HCT116 (cell line): ENCODE results near the gene FRMD4B. TPM values are rescaled to one million over a fixed set of nuclear protein-coding genes. Genes with fewer than 3 reads are reported as not detected.

Experiments used
- ATAC-seq: fragments of 200-7000 bp; cut with Tn5 transposase; 2 replicates; pipeline ENCODE4 v1.9.1; 2020; ENCODE audit warnings: mild to moderate bottlenecking, moderate library complexity
- BruUV-seq: library from RNA; stranded (reverse); fragments of 400-500 nt; replicated peaks from 2 replicates; lab custom pipeline; 2021; lab: Mats Ljungman, UMichigan
- CTCF ChIA-PET: fragments of 300-600 bp; sonication (Branson Sonifier 250); formaldehyde crosslinking; loops from one replicate; lab custom pipeline; 2021; ENCODE audit warnings: antibody characterized with exemption; lab: Charles Lee
- POLR2A ChIA-PET: fragments of 300-600, 350-600 bp; sonication (Branson Sonifier 250); formaldehyde crosslinking; loops from one replicate; lab custom pipeline; 2021; ENCODE audit warnings: antibody characterized with exemption; lab: Charles Lee
- RAD21 ChIA-PET, 2 experiments: fragments of 300-600 bp; sonication (Branson Sonifier 250); formaldehyde crosslinking; loops; one replicate each; lab custom pipeline; 2023; ENCODE audit warnings: low total read pairs in 2 of 2; ENCODE audit not compliant: uncharacterized antibody in 2 of 2, unreplicated experiment in 2 of 2, low non-redundant PET in 1 of 2; lab: Charles Lee
- DNase-seq: peaks from one replicate; pipeline ENCODE4 v3.0.0-alpha.2; 2010; ENCODE audit warnings: low read depth, low spot score
- H2AFZ ChIP-seq: fragments of 200-600 bp; shearing (Covaris generic), sonication (generic); 2 replicates; pipeline ENCODE4 v1.6.1; 2017; ENCODE audit warnings: low read depth, mixed run types, mixed read lengths, antibody characterized with exemption, low read length; ENCODE audit not compliant: poor library complexity, severe bottlenecking
- H3K27ac ChIP-seq: 2 replicates; pipeline ENCODE4 v1.5.1; 2012; ENCODE audit warnings: low read depth, low read length
- H3K27me3 ChIP-seq: fragments of 200-600 bp; sonication (generic); 2 replicates; pipeline ENCODE4 v1.6.1; 2016; ENCODE audit warnings: mixed run types, low read length, mixed read lengths; ENCODE audit not compliant: insufficient read depth
- H3K36me3 ChIP-seq, 2 experiments: fragments of 200-500 bp in 1 of 2; fragments of 200-600 bp in 1 of 2; sonication (Bioruptor generic) in 1 of 2; sonication (generic) in 1 of 2; 2 replicates each; pipeline versions ENCODE4 v1.5.1 to v1.6.1; 2014 to 2016; ENCODE audit warnings: low read length in 2 of 2, inconsistent platforms in 1 of 2, mixed read lengths in 1 of 2, mixed run types in 1 of 2; ENCODE audit not compliant: insufficient read depth in 2 of 2, control insufficient read depth in 1 of 2
- H3K4me1 ChIP-seq, 2 experiments: fragments of 200-600 bp in 1 of 2; sonication (generic) in 1 of 2; 2 replicates each; pipeline versions ENCODE4 v1.5.1 to v1.6.1; 2012 to 2017; ENCODE audit warnings: low read length in 2 of 2, inconsistent platforms in 1 of 2, mild to moderate bottlenecking in 1 of 2, mixed read lengths in 1 of 2, mixed run types in 1 of 2, moderate library complexity in 1 of 2; ENCODE audit not compliant: insufficient read depth in 2 of 2, control insufficient read depth in 1 of 2
- H3K4me2 ChIP-seq: fragments of 200-600 bp; sonication (generic); 2 replicates; pipeline ENCODE4 v1.6.1; 2017; ENCODE audit warnings: mixed run types, low read length, mixed read lengths
- H3K4me3 ChIP-seq, 2 experiments: fragments of 200-600 bp in 1 of 2; sonication (generic) in 1 of 2; replicated peaks in 1 of 2; 2 replicates each; pipeline ENCODE4 v1.5.1; 2011 to 2016; ENCODE audit warnings: low read length in 2 of 2, control low read depth in 1 of 2, low read depth in 1 of 2, mild to moderate bottlenecking in 1 of 2, mixed read lengths in 1 of 2, mixed run types in 1 of 2
- H3K79me2 ChIP-seq: fragments of 200-600 bp; sonication (generic); 2 replicates; pipeline ENCODE4 v1.6.1; 2017; ENCODE audit warnings: mild to moderate bottlenecking, mixed run types, low read length, moderate library complexity, mixed read lengths; ENCODE audit not compliant: insufficient read depth
- H3K9ac ChIP-seq: fragments of 200-600 bp; sonication (generic); 2 replicates; pipeline ENCODE4 v1.6.1; 2016; ENCODE audit warnings: low read length, mixed read lengths
- H3K9me2 ChIP-seq: fragments of 200-600 bp; sonication (generic), shearing (Covaris generic); 2 replicates; pipeline ENCODE4 v1.6.1; 2017; ENCODE audit warnings: mixed run types, mild to moderate bottlenecking, moderate library complexity; ENCODE audit not compliant: insufficient read depth
- H3K9me3 ChIP-seq, 2 experiments: fragments of 200-500 bp in 1 of 2; fragments of 200-600 bp in 1 of 2; sonication (Bioruptor generic) in 1 of 2; sonication (generic) in 1 of 2; 2 replicates each; pipeline ENCODE4 v1.6.1; 2014 to 2017; ENCODE audit warnings: low read length in 2 of 2, mixed read lengths in 2 of 2, inconsistent platforms in 1 of 2, low read depth in 1 of 2, mild to moderate bottlenecking in 1 of 2, mixed run types in 1 of 2, moderate library complexity in 1 of 2; ENCODE audit not compliant: control insufficient read depth in 1 of 2, insufficient read depth in 1 of 2
- H4K20me1 ChIP-seq: fragments of 200-600 bp; sonication (generic), shearing (Covaris generic); 2 replicates; pipeline ENCODE4 v1.6.1; 2017; ENCODE audit warnings: mixed run types, mild to moderate bottlenecking, moderate library complexity; ENCODE audit not compliant: insufficient read depth
- EZH2phosphoT487 ChIP-seq: fragments of 200-600 bp; IDR thresholded peaks from 2 replicates; pipeline ENCODE4 v1.6.1; 2018; ENCODE audit warnings: antibody characterized with exemption, borderline replicate concordance
- FOSL1 ChIP-seq: IDR thresholded peaks from 2 replicates; pipeline ENCODE4 v1.6.1; 2012; ENCODE audit warnings: low read depth
- POLR2AphosphoS5 ChIP-seq: IDR thresholded peaks from 2 replicates; pipeline ENCODE4 v1.6.1; 2011; ENCODE audit warnings: mild to moderate bottlenecking, low read depth, low read length, moderate library complexity
- RAD21 ChIP-seq: IDR thresholded peaks from 2 replicates; pipeline ENCODE4 v1.6.1; 2012; ENCODE audit warnings: low read depth, mild to moderate bottlenecking
- SP1 ChIP-seq: IDR thresholded peaks from 2 replicates; pipeline ENCODE4 v1.6.1; 2012; ENCODE audit warnings: low read depth
- intact Hi-C: fragments of 100-400 bp; cut with micrococcal nuclease; formaldehyde crosslinking; loops from 2 replicates; pipeline ENCODE4 v1.10.0; 2022
- total RNA-seq: library from RNA; stranded (reverse); gene quantifications from one replicate; pipeline ENCODE4 v1.2.1, GENCODE V29; 2021; ENCODE audit not compliant: unreplicated experiment
- TF ChIP-seq, protein P1 (sequence below): IDR thresholded peaks from 2 replicates; pipeline ENCODE4 v1.6.1; 2011; ENCODE audit warnings: mild to moderate bottlenecking, low read length, moderate library complexity; ENCODE audit not compliant: insufficient replicate concordance; ENCODE audit errors: extremely low read depth
- TF ChIP-seq, protein P2 (sequence below), 3 experiments: fragments of 200-600 bp in 1 of 3; sonication (generic) in 1 of 3; IDR thresholded peaks in 2 of 3; conservative IDR thresholded peaks in 1 of 3; 2 replicates each; pipeline ENCODE4 v1.5.1; 2012 to 2017; ENCODE audit warnings: low read depth in 2 of 3, low read length in 2 of 3, antibody characterized with exemption in 1 of 3, borderline replicate concordance in 1 of 3, control low read depth in 1 of 3, mild to moderate bottlenecking in 1 of 3, mixed read lengths in 1 of 3, mixed run types in 1 of 3, moderate library complexity in 1 of 3; ENCODE audit not compliant: insufficient read depth in 1 of 3
- TF ChIP-seq, protein P3 (sequence below): IDR thresholded peaks from 2 replicates; pipeline ENCODE4 v1.6.1; 2012

Gene FRMD4B
- total RNA-seq, 1 experiment from 2014 or later = 2.0 TPM

DNA sequence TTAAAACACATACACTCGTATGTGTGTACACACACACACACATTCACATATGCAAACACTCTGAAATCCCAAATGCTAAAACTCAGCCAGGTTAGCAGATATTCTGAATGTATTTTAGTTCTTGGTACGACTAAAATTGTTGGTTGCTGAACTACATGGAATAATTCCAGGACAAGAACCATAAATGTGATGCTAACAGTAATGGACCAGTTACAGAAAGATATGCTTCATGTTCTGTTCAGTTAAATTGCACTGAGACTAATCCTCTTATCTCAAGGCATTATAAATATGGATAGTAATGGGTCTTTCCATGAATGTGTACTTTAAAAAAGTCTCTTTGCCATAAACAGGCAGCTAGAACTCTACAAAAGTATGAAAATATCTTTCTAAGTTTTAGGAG lies 113.3 kb downstream of the FRMD4B start (continued):
- TF ChIP-seq POLR2AphosphoS5 = no peak
- TF ChIP-seq FOSL1 = no peak
- TF ChIP-seq, protein P1, sequence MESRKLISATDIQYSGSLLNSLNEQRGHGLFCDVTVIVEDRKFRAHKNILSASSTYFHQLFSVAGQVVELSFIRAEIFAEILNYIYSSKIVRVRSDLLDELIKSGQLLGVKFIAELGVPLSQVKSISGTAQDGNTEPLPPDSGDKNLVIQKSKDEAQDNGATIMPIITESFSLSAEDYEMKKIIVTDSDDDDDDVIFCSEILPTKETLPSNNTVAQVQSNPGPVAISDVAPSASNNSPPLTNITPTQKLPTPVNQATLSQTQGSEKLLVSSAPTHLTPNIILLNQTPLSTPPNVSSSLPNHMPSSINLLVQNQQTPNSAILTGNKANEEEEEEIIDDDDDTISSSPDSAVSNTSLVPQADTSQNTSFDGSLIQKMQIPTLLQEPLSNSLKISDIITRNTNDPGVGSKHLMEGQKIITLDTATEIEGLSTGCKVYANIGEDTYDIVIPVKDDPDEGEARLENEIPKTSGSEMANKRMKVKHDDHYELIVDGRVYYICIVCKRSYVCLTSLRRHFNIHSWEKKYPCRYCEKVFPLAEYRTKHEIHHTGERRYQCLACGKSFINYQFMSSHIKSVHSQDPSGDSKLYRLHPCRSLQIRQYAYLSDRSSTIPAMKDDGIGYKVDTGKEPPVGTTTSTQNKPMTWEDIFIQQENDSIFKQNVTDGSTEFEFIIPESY = no peak
- TF ChIP-seq SP1 = no peak
- TF ChIP-seq RAD21 = no peak
- no peak for TF ChIP-seq EZH2phosphoT487
- TF ChIP-seq, protein P2, sequence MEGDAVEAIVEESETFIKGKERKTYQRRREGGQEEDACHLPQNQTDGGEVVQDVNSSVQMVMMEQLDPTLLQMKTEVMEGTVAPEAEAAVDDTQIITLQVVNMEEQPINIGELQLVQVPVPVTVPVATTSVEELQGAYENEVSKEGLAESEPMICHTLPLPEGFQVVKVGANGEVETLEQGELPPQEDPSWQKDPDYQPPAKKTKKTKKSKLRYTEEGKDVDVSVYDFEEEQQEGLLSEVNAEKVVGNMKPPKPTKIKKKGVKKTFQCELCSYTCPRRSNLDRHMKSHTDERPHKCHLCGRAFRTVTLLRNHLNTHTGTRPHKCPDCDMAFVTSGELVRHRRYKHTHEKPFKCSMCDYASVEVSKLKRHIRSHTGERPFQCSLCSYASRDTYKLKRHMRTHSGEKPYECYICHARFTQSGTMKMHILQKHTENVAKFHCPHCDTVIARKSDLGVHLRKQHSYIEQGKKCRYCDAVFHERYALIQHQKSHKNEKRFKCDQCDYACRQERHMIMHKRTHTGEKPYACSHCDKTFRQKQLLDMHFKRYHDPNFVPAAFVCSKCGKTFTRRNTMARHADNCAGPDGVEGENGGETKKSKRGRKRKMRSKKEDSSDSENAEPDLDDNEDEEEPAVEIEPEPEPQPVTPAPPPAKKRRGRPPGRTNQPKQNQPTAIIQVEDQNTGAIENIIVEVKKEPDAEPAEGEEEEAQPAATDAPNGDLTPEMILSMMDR (IDR thresholded peaks at IDR 0.05 in 2 of 3, conservative IDR thresholded peaks at IDR 0.05 in 1 of 3; ENCODE audit: borderline replicate concordance in 1 of 3, insufficient read depth in 1 of 3, low read depth in 2 of 3, low read length in 2 of 3) = no peak

DNA sequence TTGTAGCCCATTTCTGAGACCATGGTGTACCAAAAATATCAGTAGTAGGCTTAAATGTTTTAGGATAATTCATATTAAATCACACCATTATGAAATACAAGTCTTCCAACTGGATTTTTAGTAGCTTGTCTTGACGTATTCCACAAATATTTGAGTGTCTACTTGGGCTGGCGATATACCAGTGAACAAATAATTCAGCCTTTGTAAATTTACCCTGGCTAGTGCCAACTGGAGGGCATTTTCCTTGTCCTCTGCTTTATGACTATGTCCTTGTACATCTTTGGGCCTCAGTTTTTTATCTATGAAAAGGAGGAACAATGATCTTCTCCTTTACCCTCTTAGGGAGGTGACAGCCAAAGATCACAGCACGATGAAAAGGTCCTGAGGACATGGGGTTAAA lies 114.8 kb downstream of the FRMD4B start:
- ChIA-PET POLR2A (no interaction called here), CTCF (no interaction called here), RAD21 (no interaction called here)
- TF ChIP-seq, protein P3, sequence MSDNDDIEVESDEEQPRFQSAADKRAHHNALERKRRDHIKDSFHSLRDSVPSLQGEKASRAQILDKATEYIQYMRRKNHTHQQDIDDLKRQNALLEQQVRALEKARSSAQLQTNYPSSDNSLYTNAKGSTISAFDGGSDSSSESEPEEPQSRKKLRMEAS = no peak
- no peak overlapping the region for H3K27ac ChIP-seq
- H3K27me3 ChIP-seq = no peaks in the 10 kb centered on the region
- H3K9ac ChIP-seq = no peak overlapping the region
- no peaks in the 10 kb centered on the region for H3K79me2 ChIP-seq
- H3K9me2 ChIP-seq = no peaks in the 10 kb centered on the region
- no peak overlapping the region for H2AFZ ChIP-seq
- BruUV-seq = no TSS peak
- no peak overlapping the region for H3K4me2 ChIP-seq
- H3K9me3 ChIP-seq = no peaks in the 10 kb centered on the region
- intact Hi-C loops = no loop called here
- no peaks in the 10 kb centered on the region for H3K4me1 ChIP-seq
- no peak for ATAC-seq
- DNase-seq = no peak
- H3K4me3 ChIP-seq = no peak overlapping the region
- H3K36me3 ChIP-seq = no peaks in the 10 kb centered on the region
- no peaks in the 10 kb centered on the region for H4K20me1 ChIP-seq
